Left lobe of liver (tissue), 2 donors: Measurements from ENCODE around the gene GFM1. TPM values are rescaled to one million over a fixed set of nuclear protein-coding genes. Genes with fewer than 3 reads are reported as not detected.

Experiments used
- ATAC-seq: fragments of 200-7000 bp; cut with Tn5 transposase; one replicate; pipeline ENCODE4 v1.9.1; 2020; ENCODE audit warnings: mild to moderate bottlenecking, moderate library complexity
- DNase-seq: peaks from one replicate; pipeline ENCODE4 v3.0.0-alpha.2; 2020; ENCODE audit warnings: low spot score
- total RNA-seq: library from RNA; stranded (reverse); gene quantifications from one replicate; pipeline ENCODE4 v1.2.1, GENCODE V29; 2021
- donor health status: DM: no; HTN: no; CAD: no; lungs with moderate emphysema.
- donor health status: DM: no; HTN: yes; CAD: no.

The GFM1 gene
- total RNA-seq, 1 donor from 2014 or later = 42.9 TPM

GRCh38 chr3:158723991-158724390, 79.7 kb downstream of the GFM1 start:
- no peak for DNase-seq
- no peak for ATAC-seq

- ATAC-seq (peak; percentile 92), DNase-seq (peak; percentile 78)
Observed at GRCh38 chr3:158725348-158726011, 81.2 kb downstream of the GFM1 start.

GRCh38 chr3:158727206-158728060, 83.1 kb downstream of the GFM1 start:
- DNase-seq = no peak
- peak; percentile 56 for ATAC-seq

GRCh38 chr3:158728061-158728377, 83.7 kb downstream of the GFM1 start:
- ATAC-seq (no peak), DNase-seq (no peak)

- ATAC-seq (no peak), DNase-seq (no peak)
Observed at GRCh38 chr3:158728851-158729250, 84.5 kb downstream of the GFM1 start.

GRCh38 chr3:158731486-158731885, 87.2 kb downstream of the GFM1 start:
- no peak for DNase-seq
- ATAC-seq = no peak

- peak; percentile 89 for ATAC-seq
- DNase-seq = peak; percentile 78
Observed at GRCh38 chr3:158731938-158732855, 87.9 kb downstream of the GFM1 start, which contains the start of gene RARRES1. Gene RARRES1, minus strand, starts transcription at chr3:158732457. Its CDS starts 42 bp downstream, at chr3:158732415.

GRCh38 chr3:158732856-158733200, 88.5 kb downstream of the GFM1 start:
- no peak for ATAC-seq

GRCh38 chr3:158733656-158734055, 89.3 kb downstream of the GFM1 start:
- ATAC-seq = no peak
- no peak for DNase-seq

More at GRCh38 chr3:158732856-158733200, 88.5 kb downstream of the GFM1 start:
- DNase-seq = no peak

- DNase-seq (no peak), ATAC-seq (no peak)
Observed at GRCh38 chr3:158735296-158736033, 91.1 kb downstream of the GFM1 start.

GRCh38 chr3:158737410-158737809, 93.1 kb downstream of the GFM1 start:
- no peak for ATAC-seq
- DNase-seq = no peak

- ATAC-seq = no peak
Observed at GRCh38 chr3:158737976-158738615, 93.8 kb downstream of the GFM1 start.

GRCh38 chr3:158738653-158739052, 94.3 kb downstream of the GFM1 start:
- no peak for DNase-seq

More at GRCh38 chr3:158737976-158738615, 93.8 kb downstream of the GFM1 start:
- DNase-seq = no peak

GRCh38 chr3:158739078-158739477, 94.8 kb downstream of the GFM1 start:
- DNase-seq = no peak
- ATAC-seq = no peak

More at GRCh38 chr3:158738653-158739052, 94.3 kb downstream of the GFM1 start:
- ATAC-seq = no peak

- DNase-seq (no peak), ATAC-seq (no peak)
Observed at GRCh38 chr3:158739661-158740060, 95.3 kb downstream of the GFM1 start.

Other genes starting within 250 kb of the GFM1 start
- gene MLF1, start 73.3 kb upstream of the GFM1 start, total RNA-seq = 0.25 TPM
- 0.68 TPM for gene LXN, start 28.1 kb downstream of the GFM1 start, total RNA-seq
- gene RARRES1, start 87.9 kb downstream of the GFM1 start, total RNA-seq = 1.3 TPM
- gene MFSD1, start 157.5 kb downstream of the GFM1 start, total RNA-seq = 28.5 TPM